GM21360 (cell line): ENCODE measurements around the gene OPHN1.
"Not testable (repeated sequence)": the region's sequence is repeated elsewhere in the genome, so short reads cannot be mapped to it uniquely, and the experiment has no call there.

ENCODE experiments used
- ATAC-seq: cut with Tn5 transposase; IDR thresholded peaks from one replicate; pipeline ENCODE4 v1.9.1; 2021; ENCODE audit warnings: mild to moderate bottlenecking, moderate library complexity; ENCODE audit not compliant: unreplicated experiment

The OPHN1 gene

DNA sequence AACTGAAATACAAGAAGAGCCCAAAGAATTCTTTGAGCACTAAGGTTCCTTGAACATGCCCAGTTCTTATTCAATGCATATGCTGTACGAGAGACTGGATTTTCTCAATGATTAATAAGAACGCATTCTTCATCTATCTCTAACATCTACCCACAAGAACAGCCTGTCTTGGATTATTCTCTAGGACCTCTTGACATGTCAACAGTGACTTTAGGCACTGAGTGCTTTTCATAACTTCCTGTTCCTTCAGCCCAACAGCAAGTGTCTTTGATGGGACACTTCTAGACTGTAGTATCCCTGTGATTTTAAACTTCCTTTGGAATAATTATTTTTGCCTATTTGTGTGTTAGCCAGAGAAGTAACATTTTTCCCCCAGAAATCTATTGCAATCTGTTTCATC, 69.3 kb downstream of the OPHN1 start:
- no peak for ATAC-seq

GRCh38 chrX:68358679-68359078, 74.6 kb downstream of the OPHN1 start:
- ATAC-seq: no peak

- no peak for ATAC-seq
Measured at GRCh38 chrX:68355629-68355920, 77.7 kb downstream of the OPHN1 start.

- no peak for ATAC-seq
Measured at GRCh38 chrX:68354879-68355628, 78.2 kb downstream of the OPHN1 start.

- ATAC-seq: no peak
Measured at GRCh38 chrX:68345025-68345424, 88.3 kb downstream of the OPHN1 start.

GRCh38 chrX:68343551-68343950, 89.7 kb downstream of the OPHN1 start:
- ATAC-seq: no peak

DNA sequence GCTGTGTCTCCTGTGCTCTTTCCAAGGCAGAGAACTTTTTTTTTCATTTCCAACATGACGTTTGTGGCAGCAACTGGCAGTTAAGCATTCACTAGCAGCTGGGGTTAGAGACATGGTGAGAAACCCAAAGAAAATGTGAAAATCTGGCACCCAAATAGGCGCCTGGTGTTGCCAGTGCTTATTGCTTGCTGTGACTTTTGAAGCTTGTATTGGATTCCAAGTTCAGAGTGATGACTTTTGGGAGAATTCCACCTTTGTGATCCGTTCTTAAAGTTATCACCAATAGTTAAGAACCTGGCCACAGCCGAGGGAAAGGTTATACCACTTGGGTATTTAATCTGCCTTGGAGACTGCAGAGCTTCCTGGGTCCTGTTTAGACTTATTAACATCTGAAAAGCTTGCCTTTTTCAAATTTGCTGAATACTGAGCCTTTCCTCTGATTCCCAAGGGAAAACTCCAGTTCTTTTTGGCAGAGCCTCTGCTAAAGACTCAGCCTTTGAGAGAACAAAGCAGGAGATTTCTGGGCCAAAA, 101.0 kb downstream of the OPHN1 start:
- ATAC-seq: no peak

GRCh38 chrX:68326841-68327240, 106.5 kb downstream of the OPHN1 start:
- not testable (repeated sequence) for ATAC-seq

GRCh38 chrX:68307769-68308168, 125.5 kb downstream of the OPHN1 start:
- ATAC-seq: no peak

GRCh38 chrX:68304602-68305001, 128.7 kb downstream of the OPHN1 start:
- no peak for ATAC-seq

GRCh38 chrX:68299898-68300297, 133.4 kb downstream of the OPHN1 start:
- no peak for ATAC-seq

- no peak for ATAC-seq
Measured at GRCh38 chrX:68292471-68292870, 140.8 kb downstream of the OPHN1 start.

- ATAC-seq: no peak
Measured at GRCh38 chrX:68288127-68288526, 145.2 kb downstream of the OPHN1 start.

GRCh38 chrX:68287419-68287818, 145.9 kb downstream of the OPHN1 start:
- no peak for ATAC-seq

DNA sequence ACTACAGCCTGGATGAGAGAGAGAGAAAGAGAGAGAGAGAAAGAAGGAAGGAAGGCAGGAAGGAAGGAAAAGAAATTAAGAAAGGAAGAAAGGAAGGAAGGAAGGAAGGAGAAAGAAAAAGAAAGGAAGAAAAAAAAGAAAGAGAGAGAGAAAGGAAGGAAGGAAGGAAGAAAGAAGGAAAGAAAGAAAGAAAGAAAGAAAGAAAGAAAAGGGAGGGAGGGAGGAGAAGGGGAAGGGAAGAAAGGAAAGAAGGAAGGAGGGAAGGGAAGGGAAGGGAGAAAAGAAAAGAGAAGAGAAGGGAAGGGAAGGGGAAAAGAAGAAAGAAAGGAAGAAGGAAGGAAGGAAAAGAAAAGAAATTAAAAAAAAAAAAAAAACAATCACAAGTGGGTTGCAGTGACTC, 146.3 kb downstream of the OPHN1 start:
- ATAC-seq: no peak

- ATAC-seq: no peak
Measured at GRCh38 chrX:68286076-68286475, 147.2 kb downstream of the OPHN1 start.

DNA sequence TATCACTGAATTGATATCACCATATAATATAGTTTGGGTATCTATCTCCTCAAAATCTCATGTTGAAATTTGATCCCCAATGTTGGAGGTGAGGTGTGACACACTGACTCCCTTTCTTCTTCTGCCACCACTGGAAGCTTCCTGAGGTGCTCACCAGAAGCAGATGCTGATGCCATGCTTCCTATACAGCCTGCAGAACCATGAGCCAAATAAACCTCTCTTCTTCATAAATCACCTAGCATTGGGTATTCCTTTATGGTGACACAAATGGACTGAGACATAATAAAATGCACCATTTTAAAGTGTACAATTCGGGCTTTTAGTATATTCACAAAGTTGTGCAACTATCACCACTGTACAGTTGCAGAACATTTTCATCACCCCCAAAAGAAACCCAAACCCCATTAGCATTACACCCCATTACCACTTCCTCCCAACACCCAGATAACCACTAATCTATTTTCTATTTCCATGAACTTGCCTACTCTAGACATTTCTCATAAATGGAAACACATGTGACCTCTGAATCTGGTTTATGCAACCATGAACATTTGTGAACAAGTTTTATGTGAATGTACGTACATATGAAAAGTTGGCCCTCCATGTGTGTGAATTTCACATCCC, 148.9 kb downstream of the OPHN1 start:
- no peak for ATAC-seq

DNA sequence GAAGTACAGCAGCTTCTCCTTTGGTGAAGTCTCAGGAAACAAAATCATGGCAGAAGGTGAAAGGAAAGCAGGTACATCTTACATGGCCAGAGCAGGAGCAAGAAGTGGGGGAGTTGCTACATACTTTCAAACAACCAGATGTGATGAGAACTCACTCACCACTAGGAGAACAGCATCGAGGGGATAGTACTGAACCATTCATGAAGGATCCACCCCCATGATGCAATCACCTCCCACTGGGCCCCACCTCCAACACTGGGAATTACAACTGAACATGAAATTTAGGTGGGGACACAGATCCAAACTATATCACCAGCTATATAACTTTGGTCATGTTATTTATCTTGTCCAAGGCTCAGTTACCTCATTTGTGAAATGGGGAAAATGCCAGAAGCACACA, 159.4 kb downstream of the OPHN1 start:
- ATAC-seq: no peak

- ATAC-seq: not testable (repeated sequence)
Measured at GRCh38 chrX:68264793-68265192, 168.5 kb downstream of the OPHN1 start.

DNA sequence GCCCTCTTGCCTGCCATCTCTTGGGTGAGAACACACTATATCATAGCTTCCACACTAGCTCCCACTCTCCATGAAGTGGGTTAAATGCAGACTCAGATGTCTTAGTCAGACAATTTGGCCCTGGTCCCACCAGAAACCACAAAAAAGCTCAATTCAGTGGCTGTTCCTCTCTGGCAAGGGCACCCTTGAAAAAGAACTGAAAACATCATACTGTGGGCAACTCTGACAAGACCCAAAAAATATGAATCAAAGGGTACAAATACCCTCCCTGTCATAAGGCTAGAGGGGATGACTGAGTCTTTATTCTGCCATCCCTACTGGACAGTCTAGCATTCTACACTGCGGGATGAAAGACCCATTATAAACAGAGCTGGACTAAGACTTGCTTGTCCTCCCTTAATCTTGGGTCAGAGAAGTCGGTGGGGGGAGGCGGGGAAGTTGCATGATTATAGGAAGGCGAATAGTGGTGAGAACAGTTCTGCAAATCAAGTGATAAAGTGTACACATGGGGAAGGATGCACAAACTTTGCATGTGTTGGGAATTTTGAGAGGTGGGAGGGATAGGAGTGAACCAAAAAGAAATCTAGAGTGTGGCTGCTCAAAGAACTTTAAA, 172.1 kb downstream of the OPHN1 start:
- ATAC-seq: no peak

GRCh38 chrX:68256990-68257389, 176.3 kb downstream of the OPHN1 start:
- no peak for ATAC-seq
